Endothelial cell of umbilical vein (primary cell): ENCODE data around the gene HEATR1. TPM values are rescaled to one million over a fixed set of nuclear protein-coding genes. Genes with fewer than 3 reads are reported as not detected.

Experiments used
- BruUV-seq: library from RNA; stranded (reverse); fragments of 400-500 nt; replicated peaks from 2 replicates; lab custom pipeline; 2021; lab: Mats Ljungman, UMichigan
- CTCF ChIA-PET: fragments of 300-600, 350-600 bp; sonication (Branson Sonifier 250); formaldehyde crosslinking; loops from one replicate; lab custom pipeline; 2021; ENCODE audit warnings: antibody characterized with exemption, inconsistent platforms; lab: Charles Lee
- POLR2A ChIA-PET: fragments of 300-600, 350-600 bp; sonication (Branson Sonifier 250); formaldehyde crosslinking; loops from one replicate; lab custom pipeline; 2021; ENCODE audit warnings: antibody characterized with exemption, inconsistent platforms; lab: Charles Lee
- DNase-seq: peaks from one replicate; pipeline ENCODE4 v3.0.0-alpha.2; 2011; ENCODE audit warnings: low read depth, low spot score
- FAIRE-seq: peaks from 2 replicates; lab custom pipeline; 2011; peaks lifted over from hg19 to GRCh38; lab: Jason Lieb, UNC
- H2AFZ ChIP-seq: 2 replicates; pipeline ENCODE4 v1.6.0; 2012; ENCODE audit warnings: low read depth, low read length, control low read depth, inconsistent platforms
- H3K27ac ChIP-seq: 2 replicates; pipeline ENCODE4 v1.5.1; 2011; ENCODE audit warnings: low read depth, mild to moderate bottlenecking, control low read depth, low read length, moderate library complexity; ENCODE audit not compliant: insufficient read depth
- H3K27me3 ChIP-seq, 2 experiments: 2 replicates each; pipeline versions ENCODE4 v1.6.0 to v1.6.1; 2011; ENCODE audit warnings: low read length in 2 of 2, mixed read lengths in 1 of 2; ENCODE audit not compliant: control insufficient read depth in 2 of 2, insufficient read depth in 2 of 2
- H3K36me3 ChIP-seq, 2 experiments: 2 replicates in 1 of 2; 3 replicates in 1 of 2; pipeline ENCODE4 v1.5.1; 2011; ENCODE audit warnings: low read length in 2 of 2, mild to moderate bottlenecking in 1 of 2, moderate library complexity in 1 of 2; ENCODE audit not compliant: control insufficient read depth in 2 of 2, insufficient read depth in 2 of 2; ENCODE audit errors: extremely low read depth in 1 of 2
- H3K4me1 ChIP-seq: 3 replicates; pipeline ENCODE4 v1.5.1; 2011; ENCODE audit warnings: mild to moderate bottlenecking, low read length; ENCODE audit not compliant: control insufficient read depth, insufficient read depth; ENCODE audit errors: extremely low read depth
- H3K4me2 ChIP-seq: 2 replicates; pipeline ENCODE4 v1.6.1; 2011; ENCODE audit warnings: low read length, control low read depth, mixed read lengths; ENCODE audit not compliant: insufficient read depth
- H3K4me3 ChIP-seq, 3 experiments: fragments of 200-600 bp in 1 of 3; sonication (generic), shearing (Covaris generic) in 1 of 3; replicated peaks in 1 of 3; 2 replicates each; pipeline ENCODE4 v1.5.1; 2011 to 2016; ENCODE audit warnings: control low read depth in 3 of 3, low read length in 3 of 3, mild to moderate bottlenecking in 2 of 3, inconsistent platforms in 1 of 3, low read depth in 1 of 3, moderate library complexity in 1 of 3; ENCODE audit not compliant: insufficient read depth in 1 of 3
- H3K79me2 ChIP-seq: 2 replicates; pipeline ENCODE4 v1.6.0; 2012; ENCODE audit warnings: low read length, inconsistent platforms; ENCODE audit not compliant: control insufficient read depth, insufficient read depth
- H3K9ac ChIP-seq: replicated peaks from 2 replicates; pipeline ENCODE3; 2011; ENCODE audit warnings: low read length, control low read depth; ENCODE audit not compliant: insufficient read depth; ENCODE audit errors: extremely low read depth
- H3K9me1 ChIP-seq: replicated peaks from 3 replicates; pipeline ENCODE4 v1.6.0; 2011; ENCODE audit warnings: mild to moderate bottlenecking, low read length; ENCODE audit not compliant: control insufficient read depth, insufficient read depth; ENCODE audit errors: extremely low read depth
- H3K9me3 ChIP-seq: replicated peaks from 2 replicates; pipeline ENCODE4 v1.5.1; 2012; ENCODE audit warnings: low read length, inconsistent platforms; ENCODE audit not compliant: control insufficient read depth, insufficient read depth
- H4K20me1 ChIP-seq: replicated peaks from 2 replicates; pipeline ENCODE3; 2011; ENCODE audit warnings: mild to moderate bottlenecking, low read length; ENCODE audit not compliant: control insufficient read depth, insufficient read depth; ENCODE audit errors: extremely low read depth
- EZH2 ChIP-seq: IDR thresholded peaks from 2 replicates; pipeline ENCODE4 v1.6.1; 2012; ENCODE audit warnings: borderline replicate concordance, low read depth, mild to moderate bottlenecking, moderate library complexity, low read length, inconsistent platforms; ENCODE audit not compliant: severe bottlenecking
- FOS ChIP-seq: IDR thresholded peaks from 2 replicates; pipeline ENCODE4 v1.6.1; 2011; ENCODE audit warnings: mild to moderate bottlenecking, low read length, moderate library complexity, borderline replicate concordance; ENCODE audit not compliant: insufficient read depth
- GATA2 ChIP-seq: IDR thresholded peaks from 2 replicates; pipeline ENCODE4 v1.7.0; 2011; ENCODE audit warnings: low read depth, mild to moderate bottlenecking, moderate library complexity, mixed read lengths, low read length; ENCODE audit not compliant: insufficient read length, insufficient read depth
- JUN ChIP-seq: IDR thresholded peaks from 2 replicates; pipeline ENCODE4 v1.6.1; 2011; ENCODE audit warnings: borderline replicate concordance, low read depth; ENCODE audit not compliant: insufficient read length, insufficient read depth
- MYC ChIP-seq: IDR thresholded peaks from one replicate; pipeline ENCODE4 v1.6.1; 2011; ENCODE audit warnings: mild to moderate bottlenecking, low read depth, low read length
- POLR2A ChIP-seq: IDR thresholded peaks from 2 replicates; pipeline ENCODE4 v1.6.1; 2012; ENCODE audit warnings: low read depth, mild to moderate bottlenecking, control low read depth, low read length
- POLR2AphosphoS5 ChIP-seq: IDR thresholded peaks from 2 replicates; pipeline ENCODE4 v1.6.1; 2012; ENCODE audit warnings: low read depth, mild to moderate bottlenecking, control low read depth, low read length, moderate library complexity; ENCODE audit not compliant: insufficient read depth
- dilution Hi-C: fragments of 300-500 bp; cut with MboI; formaldehyde crosslinking; loops from one replicate; pipeline ENCODE4 v1.15.0; 2019; ENCODE audit warnings: low sequenced_read_pairs; ENCODE audit not compliant: extremely low pct_ligation_motif_present
- intact Hi-C: fragments of 100-400 bp; cut with micrococcal nuclease; formaldehyde crosslinking; loops from one replicate; pipeline ENCODE4 v1.10.0; 2022
- polyA plus RNA-seq, 4 experiments: library from polyadenylated mRNA; depleted of rRNA in 3 of 4; stranded (reverse) in 3 of 4; unstranded in 1 of 4; fragments of >200 nt; gene quantifications; 2 replicates each; pipeline versions ENCODE4 v1.2.1 to v1.2.3, GENCODE V29; 2011 to 2012; ENCODE audit warnings: missing spikeins in 1 of 4
- total RNA-seq: library from RNA; stranded (reverse); gene quantifications from 2 replicates; pipeline ENCODE4 v1.2.3, GENCODE V29; 2021
- TF ChIP-seq, protein P1 (sequence below), 2 donors: IDR thresholded peaks; 1 replicate in 1 of 2; 2 replicates in 1 of 2; pipeline ENCODE4 v1.5.1; 2011; ENCODE audit warnings: low read length in 2 of 2, mild to moderate bottlenecking in 2 of 2, moderate library complexity in 2 of 2, control low read depth in 1 of 2, inconsistent platforms in 1 of 2, low read depth in 1 of 2; ENCODE audit not compliant: insufficient read depth in 1 of 2; ENCODE audit errors: extremely low read depth in 1 of 2

Gene HEATR1
- total and polyA plus RNA-seq, 2 donors (not counting 3 experiments of a cell fraction or from before 2014, with no cell fraction given), result 8.4 to 62.0 TPM

DNA sequence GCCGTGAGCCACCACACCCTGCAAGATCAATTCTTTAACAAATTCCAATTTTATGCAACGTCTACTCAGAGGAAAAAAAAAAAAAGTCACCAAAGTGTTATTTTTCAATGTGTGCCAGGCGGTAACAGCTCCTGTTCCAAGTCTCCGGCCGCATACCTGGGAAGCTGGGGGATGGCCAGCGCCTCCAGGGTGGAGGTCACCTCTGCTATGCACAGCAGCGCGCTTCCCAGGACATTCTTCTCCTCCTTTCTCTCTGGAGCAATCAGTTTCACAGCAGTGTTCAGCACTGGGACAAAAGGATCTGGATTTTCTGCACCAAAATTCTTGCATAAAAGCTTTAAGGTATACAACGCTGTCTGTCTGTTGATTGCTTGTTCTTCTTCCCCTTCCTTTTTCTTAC lies 46.2 kb downstream of the HEATR1 start:
- dilution Hi-C loops, result no loop called here
- Histone ChIP-seq H2AFZ (no peak overlapping the region), H3K4me1 (no peaks in the 10 kb centered on the region), H3K79me2 (no peaks in the 10 kb centered on the region), H3K27ac (no peak overlapping the region), H4K20me1 (no peaks in the 10 kb centered on the region), H3K9ac (no peak overlapping the region), H3K36me3 (peaks cover 36 to 37% of the 10 kb centered on the region in 2 experiments), H3K27me3 (no peaks in the 10 kb centered on the region), H3K9me3 (no peaks in the 10 kb centered on the region), H3K9me1 (no peaks in the 10 kb centered on the region), H3K4me2 (no peak overlapping the region), H3K4me3 (no peak overlapping the region)
- intact Hi-C loops, result no loop called here
- no peak for DNase-seq
- no peak for TF ChIP-seq POLR2AphosphoS5
- no peak for TF ChIP-seq FOS
- no peak for TF ChIP-seq JUN
- no peak for TF ChIP-seq MYC
- TF ChIP-seq EZH2, result no peak
- TF ChIP-seq, protein P1, sequence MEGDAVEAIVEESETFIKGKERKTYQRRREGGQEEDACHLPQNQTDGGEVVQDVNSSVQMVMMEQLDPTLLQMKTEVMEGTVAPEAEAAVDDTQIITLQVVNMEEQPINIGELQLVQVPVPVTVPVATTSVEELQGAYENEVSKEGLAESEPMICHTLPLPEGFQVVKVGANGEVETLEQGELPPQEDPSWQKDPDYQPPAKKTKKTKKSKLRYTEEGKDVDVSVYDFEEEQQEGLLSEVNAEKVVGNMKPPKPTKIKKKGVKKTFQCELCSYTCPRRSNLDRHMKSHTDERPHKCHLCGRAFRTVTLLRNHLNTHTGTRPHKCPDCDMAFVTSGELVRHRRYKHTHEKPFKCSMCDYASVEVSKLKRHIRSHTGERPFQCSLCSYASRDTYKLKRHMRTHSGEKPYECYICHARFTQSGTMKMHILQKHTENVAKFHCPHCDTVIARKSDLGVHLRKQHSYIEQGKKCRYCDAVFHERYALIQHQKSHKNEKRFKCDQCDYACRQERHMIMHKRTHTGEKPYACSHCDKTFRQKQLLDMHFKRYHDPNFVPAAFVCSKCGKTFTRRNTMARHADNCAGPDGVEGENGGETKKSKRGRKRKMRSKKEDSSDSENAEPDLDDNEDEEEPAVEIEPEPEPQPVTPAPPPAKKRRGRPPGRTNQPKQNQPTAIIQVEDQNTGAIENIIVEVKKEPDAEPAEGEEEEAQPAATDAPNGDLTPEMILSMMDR (IDR thresholded peaks at IDR 0.05; ENCODE audit: extremely low read depth in 1 of 2, insufficient read depth in 1 of 2, low read depth in 1 of 2, low read length in 2 of 2), result no peak
- TF ChIP-seq GATA2, result no peak
- TF ChIP-seq POLR2A, result no peak
- CTCF ChIA-PET, result interaction anchor here (1.9 kb wide), 1 partner anchor 17 kb away, joined by 6 read pairs; no protein-coding TSS in a partner anchor
- POLR2A ChIA-PET, result no interaction called here
- FAIRE-seq, result no peak
- BruUV-seq, result no TSS peak
